BJ (cell line): ENCODE results near the gene SPAG16. TPM values are rescaled to one million over a fixed set of nuclear protein-coding genes. Genes with fewer than 3 reads are reported as not detected.

Source experiments
- CTCF ChIA-PET: fragments of 350-600 bp; formaldehyde crosslinking; extraction: SDS; loops from one replicate; lab custom pipeline; 2021; ENCODE audit warnings: antibody characterized with exemption, inconsistent platforms; lab: Yijun Ruan, JAX
- POLR2A ChIA-PET: fragments of 300-600 bp; sonication (Branson Sonifier 250); formaldehyde crosslinking; extraction: SDS; loops from one replicate; lab custom pipeline; 2021; ENCODE audit warnings: antibody characterized with exemption; lab: Charles Lee
- DNase-seq: peaks from one replicate; pipeline ENCODE4 v3.0.0-alpha.2; 2011; ENCODE audit warnings: low read depth
- H3K27me3 ChIP-seq: 2 replicates; pipeline ENCODE4 v1.6.0; 2011; ENCODE audit warnings: low read length; ENCODE audit not compliant: control insufficient read depth, insufficient read depth
- H3K36me3 ChIP-seq: 2 replicates; pipeline ENCODE4 v1.5.1; 2011; ENCODE audit warnings: low read length; ENCODE audit not compliant: control insufficient read depth, insufficient read depth
- H3K4me3 ChIP-seq: 2 replicates; pipeline ENCODE4 v1.5.1; 2011; ENCODE audit warnings: low read depth, mild to moderate bottlenecking, control low read depth, low read length
- CTCF ChIP-seq: IDR thresholded peaks from 2 replicates; pipeline ENCODE4 v1.5.1; 2011; ENCODE audit warnings: low read depth, mild to moderate bottlenecking, control low read depth, inconsistent platforms, low read length, moderate library complexity; ENCODE audit not compliant: insufficient read depth
- polyA plus RNA-seq: library from polyadenylated mRNA; depleted of rRNA; stranded (reverse); fragments of >200 nt; gene quantifications from 2 replicates; pipeline ENCODE4 v1.2.3, GENCODE V29; 2011

The SPAG16 gene
- polyA plus RNA-seq, 1 experiment = 11.0 TPM

GRCh38 chr2:213252206-213252605, 32.1 kb upstream of the SPAG16 start:
- Histone ChIP-seq H3K27me3 (no peaks in the 10 kb centered on the region), H3K36me3 (no peaks in the 10 kb centered on the region), H3K4me3 (no peak overlapping the region)
- CTCF ChIA-PET = interaction anchor here (0.6 kb wide), 1 partner anchor 1258 kb away, joined by 3 read pairs; no protein-coding TSS in a partner anchor
- TF ChIP-seq CTCF = no peak
- DNase-seq = no peak
- POLR2A ChIA-PET = no interaction called here

GRCh38 chr2:213253162-213253561, 31.1 kb upstream of the SPAG16 start:
- no peak for TF ChIP-seq CTCF
- H3K27me3 ChIP-seq = no peaks in the 10 kb centered on the region
- CTCF ChIA-PET = interaction anchor here (0.6 to 1.1 kb wide), 2 partner anchors 30 to 91 kb away, joined by 3 to 4 read pairs; no protein-coding TSS in a partner anchor
- H3K36me3 ChIP-seq = no peaks in the 10 kb centered on the region
- POLR2A ChIA-PET = no interaction called here
- H3K4me3 ChIP-seq = no peak overlapping the region
- no peak for DNase-seq

- DNase-seq = no peak
These were observed 25.0 kb upstream of the SPAG16 start for GRCh38 chr2:213259266-213259665.

GRCh38 chr2:213261237-213261636, 23.0 kb upstream of the SPAG16 start:
- no peak for TF ChIP-seq CTCF
- no peaks in the 10 kb centered on the region for H3K27me3 ChIP-seq
- no peak overlapping the region for H3K4me3 ChIP-seq
- no peak for DNase-seq
- POLR2A ChIA-PET = no interaction called here
- H3K36me3 ChIP-seq = no peaks in the 10 kb centered on the region
- CTCF ChIA-PET = no interaction called here

More at GRCh38 chr2:213259266-213259665, 25.0 kb upstream of the SPAG16 start:
- no peak for TF ChIP-seq CTCF
- H3K4me3 ChIP-seq = no peak overlapping the region
- H3K36me3 ChIP-seq = no peaks in the 10 kb centered on the region
- ChIA-PET CTCF (no interaction called here), POLR2A (no interaction called here)
- H3K27me3 ChIP-seq = no peaks in the 10 kb centered on the region

- Histone ChIP-seq H3K27me3 (no peaks in the 10 kb centered on the region), H3K4me3 (no peak overlapping the region), H3K36me3 (no peaks in the 10 kb centered on the region)
- ChIA-PET POLR2A (no interaction called here), CTCF (no interaction called here)
- DNase-seq = no peak
- TF ChIP-seq CTCF = no peak
These were observed 22.5 kb upstream of the SPAG16 start for GRCh38 chr2:213261715-213262114.
